MM.1S (cell line): ENCODE measurements around the gene NATD1.

Source experiments
- DNase-seq: peaks from one replicate; pipeline ENCODE4 v3.0.0-alpha.2; 2015
- H2AFZ ChIP-seq: fragments of 300-600 bp; sonication (generic); 2 replicates; pipeline ENCODE4 v1.6.0; 2016; ENCODE audit warnings: antibody characterized with exemption, low read length
- H3F3A ChIP-seq: fragments of 300-600 bp; sonication (generic); 2 replicates; pipeline ENCODE4 v1.6.1; 2016; ENCODE audit warnings: mild to moderate bottlenecking, antibody characterized with exemption, low read length, moderate library complexity, mixed read lengths; ENCODE audit not compliant: insufficient read depth
- H3K27ac ChIP-seq: fragments of 300-600 bp; sonication (generic); 2 replicates; pipeline ENCODE4 v1.5.1; 2016; ENCODE audit warnings: mild to moderate bottlenecking, low read length
- H3K27me3 ChIP-seq: fragments of 300-600 bp; sonication (generic); replicated peaks from 2 replicates; pipeline ENCODE4 v1.6.0; 2016; ENCODE audit warnings: low read length; ENCODE audit not compliant: insufficient read depth
- H3K36me3 ChIP-seq: fragments of 300-600 bp; sonication (generic); replicated peaks from 2 replicates; pipeline ENCODE4 v1.6.1; 2016; ENCODE audit warnings: mild to moderate bottlenecking, low read length, mixed read lengths; ENCODE audit not compliant: insufficient read depth
- H3K4me1 ChIP-seq: fragments of 300-600 bp; sonication (generic); 2 replicates; pipeline ENCODE4 v1.6.1; 2016; ENCODE audit warnings: low read length, mixed read lengths
- H3K4me2 ChIP-seq: fragments of 300-600 bp; sonication (generic); 2 replicates; pipeline ENCODE4 v1.6.0; 2016; ENCODE audit warnings: low read depth, low read length
- H3K4me3 ChIP-seq: fragments of 300-600 bp; sonication (generic); 2 replicates; pipeline ENCODE4 v1.5.1; 2016; ENCODE audit warnings: low read length, mixed read lengths
- H3K79me2 ChIP-seq: fragments of 300-600 bp; sonication (generic); 2 replicates; pipeline ENCODE4 v1.6.1; 2016; ENCODE audit warnings: mixed run types, low read length, mixed read lengths
- H3K9ac ChIP-seq: fragments of 300-600 bp; sonication (generic); 2 replicates; pipeline ENCODE4 v1.6.1; 2016; ENCODE audit warnings: low read length, mixed read lengths
- H3K9me2 ChIP-seq: fragments of 300-600 bp; sonication (generic); replicated peaks from 2 replicates; pipeline ENCODE4 v1.6.1; 2016; ENCODE audit warnings: mild to moderate bottlenecking, low read length, mixed read lengths; ENCODE audit not compliant: insufficient read depth
- H3K9me3 ChIP-seq: fragments of 300-600 bp; sonication (generic); replicated peaks from 2 replicates; pipeline ENCODE4 v1.6.1; 2016; ENCODE audit warnings: mild to moderate bottlenecking, low read length, mixed read lengths; ENCODE audit not compliant: insufficient read depth
- H4K20me1 ChIP-seq: fragments of 300-600 bp; sonication (generic); 2 replicates; pipeline ENCODE4 v1.6.1; 2016; ENCODE audit warnings: mild to moderate bottlenecking, low read length, moderate library complexity, mixed read lengths; ENCODE audit not compliant: insufficient read depth
- EZH2 ChIP-seq: fragments of 300-600 bp; sonication (generic); optimal IDR thresholded peaks from 2 replicates; pipeline ENCODE3; 2017; ENCODE audit warnings: low read depth, mild to moderate bottlenecking, antibody characterized with exemption, low read length, mixed read lengths
- EZH2phosphoT487 ChIP-seq: fragments of 300-600 bp; sonication (generic); IDR thresholded peaks from 2 replicates; pipeline ENCODE4 v1.6.1; 2018; ENCODE audit warnings: antibody characterized with exemption, low read length
- TF ChIP-seq, protein P1 (sequence below): fragments of 300-600 bp; sonication (generic); IDR thresholded peaks from 2 replicates; pipeline ENCODE4 v1.5.1; 2016; ENCODE audit warnings: antibody characterized with exemption, low read length, mixed read lengths

NATD1 gene

DNA sequence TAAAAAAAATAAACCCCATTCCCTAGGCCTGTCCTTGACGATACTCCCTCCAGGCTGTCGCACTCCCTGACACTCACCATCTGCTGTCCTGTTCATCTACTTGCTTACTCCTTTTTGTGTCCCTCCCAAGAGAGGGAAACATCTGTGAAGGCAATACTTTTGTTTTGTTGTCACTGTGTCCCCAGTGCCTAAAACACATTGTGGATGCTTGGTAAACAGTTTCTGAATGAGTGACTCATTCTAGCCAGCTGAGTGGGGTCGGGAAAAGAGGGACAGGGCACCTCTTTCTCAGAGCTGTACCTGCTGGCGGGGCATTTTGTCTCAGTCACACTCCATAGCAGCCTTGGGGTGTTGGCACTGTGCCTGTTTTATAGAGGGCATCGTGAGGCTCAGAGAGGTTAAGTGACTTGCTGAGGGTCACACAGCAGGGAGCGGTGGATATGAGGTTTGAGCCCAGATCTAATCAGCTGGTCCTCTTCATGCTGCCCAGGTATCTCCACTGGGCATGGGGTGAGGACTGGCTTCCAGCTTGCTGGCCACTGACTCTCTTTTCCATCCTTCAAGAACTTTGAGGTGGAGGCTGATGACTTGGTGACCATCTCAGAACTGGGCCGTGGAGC is 46.9 kb upstream of the NATD1 start:
- TF ChIP-seq, protein P1, sequence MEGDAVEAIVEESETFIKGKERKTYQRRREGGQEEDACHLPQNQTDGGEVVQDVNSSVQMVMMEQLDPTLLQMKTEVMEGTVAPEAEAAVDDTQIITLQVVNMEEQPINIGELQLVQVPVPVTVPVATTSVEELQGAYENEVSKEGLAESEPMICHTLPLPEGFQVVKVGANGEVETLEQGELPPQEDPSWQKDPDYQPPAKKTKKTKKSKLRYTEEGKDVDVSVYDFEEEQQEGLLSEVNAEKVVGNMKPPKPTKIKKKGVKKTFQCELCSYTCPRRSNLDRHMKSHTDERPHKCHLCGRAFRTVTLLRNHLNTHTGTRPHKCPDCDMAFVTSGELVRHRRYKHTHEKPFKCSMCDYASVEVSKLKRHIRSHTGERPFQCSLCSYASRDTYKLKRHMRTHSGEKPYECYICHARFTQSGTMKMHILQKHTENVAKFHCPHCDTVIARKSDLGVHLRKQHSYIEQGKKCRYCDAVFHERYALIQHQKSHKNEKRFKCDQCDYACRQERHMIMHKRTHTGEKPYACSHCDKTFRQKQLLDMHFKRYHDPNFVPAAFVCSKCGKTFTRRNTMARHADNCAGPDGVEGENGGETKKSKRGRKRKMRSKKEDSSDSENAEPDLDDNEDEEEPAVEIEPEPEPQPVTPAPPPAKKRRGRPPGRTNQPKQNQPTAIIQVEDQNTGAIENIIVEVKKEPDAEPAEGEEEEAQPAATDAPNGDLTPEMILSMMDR, result no peak
- Histone ChIP-seq H2AFZ (no peak overlapping the region), H3K79me2 (peaks cover 28% of the 10 kb centered on the region), H3K4me3 (no peak overlapping the region), H3K4me2 (no peak overlapping the region), H3K9me3 (no peaks in the 10 kb centered on the region), H3K4me1 (no peaks in the 10 kb centered on the region), H4K20me1 (no peaks in the 10 kb centered on the region), H3K27ac (no peak overlapping the region), H3K27me3 (no peaks in the 10 kb centered on the region), H3K9ac (no peak overlapping the region), H3K36me3 (0 out of 2 replicates have a peak, but pooled peaks cover 3% of the 10 kb centered on the region), H3K9me2 (no peaks in the 10 kb centered on the region), H3F3A (no peaks in the 10 kb centered on the region)
- DNase-seq, result no peak

DNA sequence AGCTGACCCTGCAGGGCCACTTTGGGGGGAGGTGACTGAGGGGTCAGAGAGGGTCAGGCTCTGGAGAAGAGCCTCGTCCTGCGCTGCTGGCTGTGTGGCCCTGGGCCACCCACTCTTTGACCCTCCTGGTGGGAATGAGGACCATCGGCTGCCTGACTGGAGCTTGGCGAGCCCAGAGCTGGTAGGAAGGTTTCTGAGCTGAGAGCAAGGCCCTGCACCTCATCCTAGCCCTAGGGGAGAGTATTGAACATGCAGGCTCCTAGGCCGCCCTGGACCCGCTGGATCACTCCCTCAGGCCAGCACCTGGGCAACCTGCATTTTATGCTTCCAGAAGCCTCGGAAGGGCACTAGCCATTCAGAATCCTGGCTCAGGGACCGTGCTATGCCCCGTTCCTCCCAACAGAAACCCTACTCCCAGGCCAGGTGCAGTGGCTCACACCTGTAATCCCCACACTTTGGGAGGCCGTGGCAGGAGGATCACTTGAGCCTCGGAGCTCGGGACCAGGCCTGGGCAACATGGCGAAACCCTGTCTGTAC is 45.8 kb upstream of the NATD1 start:
- Histone ChIP-seq H3K27me3 (no peaks in the 10 kb centered on the region), H4K20me1 (peaks cover 7% of the 10 kb centered on the region; the same call in 1 of the 2 replicates), H3K9me2 (no peaks in the 10 kb centered on the region), H3K27ac (no peak overlapping the region), H3K79me2 (peaks cover 39% of the 10 kb centered on the region), H3F3A (no peaks in the 10 kb centered on the region), H3K4me2 (no peak overlapping the region), H2AFZ (no peak overlapping the region), H3K4me3 (no peak overlapping the region), H3K9me3 (no peaks in the 10 kb centered on the region), H3K4me1 (no peaks in the 10 kb centered on the region), H3K36me3 (0 out of 2 replicates have a peak, but pooled peaks cover 3% of the 10 kb centered on the region), H3K9ac (no peak overlapping the region)
- TF ChIP-seq EZH2, result no peak
- TF ChIP-seq, protein P1, result no peak
- TF ChIP-seq EZH2phosphoT487, result no peak
- DNase-seq, result no peak

DNA sequence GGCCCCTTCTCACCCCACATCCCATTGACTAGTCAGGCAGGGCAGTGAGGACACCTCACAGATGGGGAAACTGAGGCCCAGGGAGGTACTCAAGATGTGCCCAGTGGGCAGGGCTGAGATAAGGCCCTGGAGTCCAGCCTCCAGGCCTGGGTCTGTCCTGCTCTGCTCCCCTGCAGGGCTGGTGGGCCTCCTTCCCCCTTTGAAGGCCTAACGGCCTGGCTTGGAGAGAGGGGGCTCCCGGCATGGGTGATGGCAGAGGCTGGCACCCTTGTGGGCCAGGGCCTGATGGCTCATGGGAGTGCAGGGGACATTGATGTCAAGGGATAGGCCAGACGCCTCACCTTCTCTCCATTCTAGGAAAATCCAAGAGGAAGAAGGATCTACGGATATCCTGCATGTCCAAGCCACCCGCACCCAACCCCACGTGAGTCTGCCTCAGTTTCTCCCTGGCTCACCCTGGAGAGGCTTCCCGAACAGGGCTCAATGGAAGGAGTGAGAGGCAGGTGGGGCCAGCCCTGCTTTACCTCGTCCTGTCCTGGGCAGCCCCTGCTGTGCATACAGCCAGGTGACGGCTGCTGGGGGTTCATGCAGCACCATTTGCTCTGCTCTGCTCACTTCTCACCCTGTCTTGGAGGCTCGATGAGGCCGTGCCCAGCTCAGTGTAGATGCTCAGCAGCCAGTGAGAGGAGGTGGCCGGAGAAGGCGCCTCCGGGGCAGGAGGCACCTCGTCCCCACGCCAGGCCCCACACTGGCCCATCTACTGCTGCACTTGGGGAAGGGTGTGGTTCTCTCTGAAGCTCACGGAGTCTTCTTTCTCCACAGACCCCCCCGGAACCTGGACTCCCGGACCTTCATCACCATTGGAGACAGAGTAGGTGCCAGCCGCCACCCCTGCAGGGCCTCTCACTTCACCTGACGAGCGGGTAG is 45.1 kb upstream of the NATD1 start:
- no peak for TF ChIP-seq EZH2
- TF ChIP-seq, protein P1, result no peak
- no peak for TF ChIP-seq EZH2phosphoT487
- H3K4me2 ChIP-seq, result no peak overlapping the region
- H3F3A ChIP-seq, result no peaks in the 10 kb centered on the region
- H3K79me2 ChIP-seq, result peaks cover 46% of the 10 kb centered on the region
- no peak overlapping the region for H3K27ac ChIP-seq
- no peak overlapping the region for H3K4me3 ChIP-seq
- H3K9ac ChIP-seq, result no peak overlapping the region
- no peaks in the 10 kb centered on the region for H3K4me1 ChIP-seq
- H3K9me3 ChIP-seq, result no peaks in the 10 kb centered on the region
- H2AFZ ChIP-seq, result no peak overlapping the region
- no peak for DNase-seq
- H4K20me1 ChIP-seq, result peaks cover 12% of the 10 kb centered on the region; the same call in 1 of the 2 replicates
- H3K9me2 ChIP-seq, result no peaks in the 10 kb centered on the region
- H3K36me3 ChIP-seq, result 0 out of 2 replicates have a peak, but pooled peaks cover 3% of the 10 kb centered on the region
- H3K27me3 ChIP-seq, result no peaks in the 10 kb centered on the region
